ENCODE results near the gene PSMC1.
A peak's percentile ranks its signal among the peaks of the same experiment; 100 is the strongest.
"Not testable (repeated sequence)": the region's sequence is repeated elsewhere in the genome, so short reads cannot be mapped to it uniquely, and the experiment has no call there.

The PSMC1 gene

GRCh38 chr14:90246936-90247335 is 9.4 kb upstream of the PSMC1 start:
- no peak for DNase-seq (ENCODE audit: low read depth)
- H3K4me3 ChIP-seq (replicated peaks; ENCODE audit: low read depth, low read length) = no peak overlapping the region
- TF ChIP-seq, protein P1, sequence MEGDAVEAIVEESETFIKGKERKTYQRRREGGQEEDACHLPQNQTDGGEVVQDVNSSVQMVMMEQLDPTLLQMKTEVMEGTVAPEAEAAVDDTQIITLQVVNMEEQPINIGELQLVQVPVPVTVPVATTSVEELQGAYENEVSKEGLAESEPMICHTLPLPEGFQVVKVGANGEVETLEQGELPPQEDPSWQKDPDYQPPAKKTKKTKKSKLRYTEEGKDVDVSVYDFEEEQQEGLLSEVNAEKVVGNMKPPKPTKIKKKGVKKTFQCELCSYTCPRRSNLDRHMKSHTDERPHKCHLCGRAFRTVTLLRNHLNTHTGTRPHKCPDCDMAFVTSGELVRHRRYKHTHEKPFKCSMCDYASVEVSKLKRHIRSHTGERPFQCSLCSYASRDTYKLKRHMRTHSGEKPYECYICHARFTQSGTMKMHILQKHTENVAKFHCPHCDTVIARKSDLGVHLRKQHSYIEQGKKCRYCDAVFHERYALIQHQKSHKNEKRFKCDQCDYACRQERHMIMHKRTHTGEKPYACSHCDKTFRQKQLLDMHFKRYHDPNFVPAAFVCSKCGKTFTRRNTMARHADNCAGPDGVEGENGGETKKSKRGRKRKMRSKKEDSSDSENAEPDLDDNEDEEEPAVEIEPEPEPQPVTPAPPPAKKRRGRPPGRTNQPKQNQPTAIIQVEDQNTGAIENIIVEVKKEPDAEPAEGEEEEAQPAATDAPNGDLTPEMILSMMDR (IDR thresholded peaks at IDR 0.05; ENCODE audit: low read length, missing control alignments) = no peak

- DNase-seq (ENCODE audit: low read depth); H3K4me3 ChIP-seq (replicated peaks; ENCODE audit: low read depth, low read length): not testable (repeated sequence)
Observed at GRCh38 chr14:90247441-90247840, 8.9 kb upstream of the PSMC1 start.

GRCh38 chr14:90248594-90248993 is 7.8 kb upstream of the PSMC1 start:
- DNase-seq (ENCODE audit: low read depth) = peak; percentile 32
- H3K4me3 ChIP-seq (replicated peaks; ENCODE audit: low read depth, low read length) = no peak overlapping the region
- TF ChIP-seq, protein P1 (IDR thresholded peaks at IDR 0.05; ENCODE audit: low read length, missing control alignments) = no peak

DNA sequence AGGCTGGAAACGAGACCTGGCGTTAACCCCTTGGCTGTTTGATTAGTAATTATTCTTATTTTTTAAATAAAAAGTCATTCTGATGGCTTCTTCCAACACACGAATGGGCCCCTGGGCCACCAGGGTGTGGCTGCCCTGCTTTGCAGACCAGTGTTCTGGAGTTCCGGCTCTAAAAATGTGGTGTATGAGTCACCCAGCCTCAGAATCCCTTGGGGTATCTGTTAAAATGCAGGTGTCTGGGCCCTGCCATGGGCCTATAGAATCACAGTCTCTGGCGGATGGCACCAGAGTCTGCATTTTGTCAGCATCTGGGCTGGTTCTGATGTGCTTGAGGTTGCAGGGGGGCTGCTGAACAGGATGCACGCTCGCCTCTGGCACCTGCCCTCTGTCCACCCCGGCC is 2.5 kb upstream of the PSMC1 start:
- DNase-seq (ENCODE audit: low read depth) = no peak
- H3K4me3 ChIP-seq (replicated peaks; ENCODE audit: low read depth, low read length) = no peak overlapping the region
- TF ChIP-seq, protein P1 (IDR thresholded peaks at IDR 0.05; ENCODE audit: low read length, missing control alignments) = no peak

DNA sequence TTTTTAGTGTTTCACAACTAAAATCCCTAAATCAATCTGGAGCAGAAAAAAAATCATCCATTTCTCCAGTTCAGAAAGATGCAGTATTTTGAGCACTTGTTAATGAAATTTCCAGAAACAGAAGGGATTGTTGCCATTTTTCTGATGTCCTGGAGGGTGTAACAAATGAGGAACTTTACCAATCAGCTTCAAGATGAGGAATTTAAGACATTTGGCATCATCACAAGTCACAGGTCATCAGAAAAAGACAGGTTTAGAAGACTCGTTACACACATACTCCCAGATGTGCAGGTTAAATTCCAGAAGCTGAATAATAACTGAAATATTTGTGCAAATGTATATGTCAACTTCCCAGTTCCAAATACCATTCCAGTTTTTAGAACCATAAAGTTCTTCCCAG is 482 bp upstream of the PSMC1 start:
- H3K4me3 ChIP-seq (replicated peaks; ENCODE audit: low read depth, low read length) = peak overlapping the region; percentile 96
- DNase-seq (ENCODE audit: low read depth) = no peak
- TF ChIP-seq, protein P1 (IDR thresholded peaks at IDR 0.05; ENCODE audit: low read length, missing control alignments) = no peak

DNA sequence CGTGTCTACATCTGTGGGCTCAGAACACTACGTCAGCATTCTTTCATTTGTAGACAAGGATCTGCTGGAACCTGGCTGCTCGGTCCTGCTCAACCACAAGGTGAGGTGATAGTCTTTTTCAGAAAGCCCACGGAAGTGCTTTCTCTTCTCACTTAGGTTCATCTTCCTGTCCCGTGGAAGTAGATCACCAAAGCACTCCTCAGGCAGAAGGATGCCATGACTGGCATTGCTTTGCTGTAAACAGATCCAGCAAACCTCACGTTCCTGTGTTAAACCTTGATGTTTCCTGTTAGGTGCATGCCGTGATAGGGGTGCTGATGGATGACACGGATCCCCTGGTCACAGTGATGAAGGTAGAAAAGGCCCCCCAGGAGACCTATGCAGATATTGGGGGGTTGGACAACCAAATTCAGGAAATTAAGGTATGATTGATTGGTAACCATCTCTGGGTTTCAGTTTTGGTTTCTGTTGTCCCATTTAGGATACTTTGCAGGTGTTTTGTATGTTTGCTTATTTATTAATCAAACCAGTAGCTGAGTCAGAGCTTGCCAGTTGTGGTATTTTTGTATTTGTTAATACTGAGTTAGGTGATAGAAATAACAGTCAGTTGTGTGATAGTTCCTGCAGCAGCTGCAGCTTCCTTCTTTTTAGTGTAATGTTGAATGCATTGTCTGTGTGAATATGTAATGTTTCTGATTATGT is 7.5 kb downstream of the PSMC1 start:
- no peak for DNase-seq (ENCODE audit: low read depth)
- no peak overlapping the region for H3K4me3 ChIP-seq (replicated peaks; ENCODE audit: low read depth, low read length)
- TF ChIP-seq, protein P1 (IDR thresholded peaks at IDR 0.05; ENCODE audit: low read length, missing control alignments) = no peak

GRCh38 chr14:90266441-90267154 is 10.2 kb downstream of the PSMC1 start:
- DNase-seq (ENCODE audit: low read depth) = no peak
- TF ChIP-seq, protein P1 (IDR thresholded peaks at IDR 0.05; ENCODE audit: low read length, missing control alignments) = no peak
- no peak overlapping the region for H3K4me3 ChIP-seq (replicated peaks; ENCODE audit: low read depth, low read length)
